Mesendoderm (in vitro differentiated cells): ENCODE results near the gene DYNLT4.
A peak's percentile ranks its signal among the peaks of the same experiment; 100 is the strongest.

Experiments
- DNase-seq: peaks from one replicate; pipeline ENCODE4 v3.0.0; 2013
- H2AK5ac ChIP-seq: 2 replicates; pipeline ENCODE4 v1.6.1; 2013; ENCODE audit warnings: low read length, inconsistent platforms
- H2BK120ac ChIP-seq: 2 replicates; pipeline ENCODE4 v1.6.1; 2013; ENCODE audit warnings: low read depth, mild to moderate bottlenecking, low read length, moderate library complexity, mixed read lengths
- H2BK15ac ChIP-seq: replicated peaks from 2 replicates; pipeline ENCODE4 v1.6.1; 2013; ENCODE audit warnings: low read depth, mild to moderate bottlenecking, moderate library complexity
- H2BK5ac ChIP-seq: 2 replicates; pipeline ENCODE4 v1.6.1; 2013; ENCODE audit warnings: low read length, inconsistent platforms
- H3K18ac ChIP-seq: 2 replicates; pipeline ENCODE4 v1.6.1; 2013; ENCODE audit warnings: mild to moderate bottlenecking, low read length, mixed read lengths
- H3K23ac ChIP-seq: one replicate; pipeline ENCODE4 v1.6.1; 2013; ENCODE audit warnings: low read length
- H3K27ac ChIP-seq: 2 replicates; pipeline ENCODE4 v1.5.1; 2013; ENCODE audit warnings: low read depth, mild to moderate bottlenecking, inconsistent platforms, low read length, moderate library complexity
- H3K27me3 ChIP-seq: 2 replicates; pipeline ENCODE4 v1.6.1; 2013; ENCODE audit warnings: low read length, control low read depth, mild to moderate bottlenecking, inconsistent platforms; ENCODE audit not compliant: insufficient read depth, poor library complexity
- H3K36me3 ChIP-seq: 2 replicates; pipeline ENCODE4 v1.6.1; 2013; ENCODE audit warnings: low read length, inconsistent platforms; ENCODE audit not compliant: control insufficient read depth, insufficient read depth
- H3K4ac ChIP-seq: one replicate; pipeline ENCODE4 v1.6.1; 2013; ENCODE audit warnings: low read depth, mild to moderate bottlenecking, low read length, moderate library complexity
- H3K4me1 ChIP-seq: 2 replicates; pipeline ENCODE4 v1.6.1; 2013; ENCODE audit warnings: low read depth, low read length, inconsistent platforms; ENCODE audit not compliant: control insufficient read depth
- H3K4me2 ChIP-seq: 2 replicates; pipeline ENCODE4 v1.6.1; 2013; ENCODE audit warnings: low read length
- H3K4me3 ChIP-seq: 2 replicates; pipeline ENCODE4 v1.5.1; 2013; ENCODE audit warnings: mild to moderate bottlenecking, low read length
- H3K56ac ChIP-seq: one replicate; pipeline ENCODE4 v1.6.1; 2013; ENCODE audit warnings: low read length
- H3K79me1 ChIP-seq: 2 replicates; pipeline ENCODE4 v1.6.1; 2013; ENCODE audit warnings: low read length, inconsistent platforms
- H3K79me2 ChIP-seq: 2 replicates; pipeline ENCODE4 v1.6.1; 2013; ENCODE audit warnings: mild to moderate bottlenecking, low read length; ENCODE audit not compliant: control insufficient read depth, insufficient read depth
- H3K9ac ChIP-seq: 2 replicates; pipeline ENCODE4 v1.6.1; 2013; ENCODE audit warnings: low read length, inconsistent platforms
- H4K5ac ChIP-seq: one replicate; pipeline ENCODE4 v1.6.1; 2013; ENCODE audit warnings: low read length
- H4K8ac ChIP-seq: one replicate; pipeline ENCODE4 v1.6.1; 2013; ENCODE audit warnings: low read depth, mild to moderate bottlenecking, control low read depth, low read length, moderate library complexity
- WGBS: extraction: QIAGEN DNeasy Blood & Tissue Kit; methylation state at CpG from one replicate; pipeline ENCODE4 v1.1.7; 2013; ENCODE audit warnings: low lambda C conversion rate, missing lambda C conversion rate; ENCODE audit not compliant: insufficient coverage; ENCODE audit errors: extremely low coverage; 5-methylcytosine and 5-hydroxymethylcytosine counted together

The DYNLT4 gene

DNA sequence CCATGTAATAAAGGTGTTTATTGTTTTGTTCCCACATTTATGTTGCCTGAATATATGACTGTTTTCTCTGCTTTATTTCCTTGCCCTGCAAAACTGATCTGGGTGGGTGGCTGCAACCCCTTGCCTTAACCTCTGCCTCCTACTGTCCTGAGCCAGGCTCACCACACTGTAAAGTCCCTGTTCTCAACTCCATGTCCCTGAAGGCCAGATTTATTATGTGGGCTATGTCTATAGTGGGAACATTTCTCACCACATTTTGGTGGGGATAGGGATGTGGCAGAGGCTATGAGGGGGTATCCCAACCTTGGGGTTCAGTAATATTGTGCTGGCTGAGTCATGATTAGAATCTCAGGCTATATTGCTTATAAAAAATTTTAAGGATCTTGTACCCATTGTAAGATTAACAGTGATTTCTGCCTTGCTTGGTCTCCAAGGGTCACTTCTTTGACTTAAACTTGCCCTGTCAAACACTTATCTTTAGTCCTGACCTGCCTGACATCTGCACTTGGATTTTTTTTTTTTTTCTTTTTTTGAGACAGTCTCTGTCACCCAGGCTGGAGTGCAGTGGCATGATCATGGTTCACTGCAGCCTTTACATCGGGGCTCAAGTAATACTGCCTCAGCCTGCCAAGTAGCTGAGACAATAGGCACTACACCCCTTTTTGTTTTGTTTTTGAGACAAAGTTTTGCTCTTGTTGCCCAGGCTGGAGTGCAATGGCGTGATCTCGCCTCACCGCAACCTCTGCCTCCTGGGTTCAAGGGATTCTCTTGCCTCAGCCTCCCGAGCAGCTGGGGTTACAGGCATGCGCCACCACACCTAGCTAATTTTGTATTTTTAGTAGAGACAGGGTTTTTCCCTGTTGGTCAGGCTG lies 28.2 kb downstream of the DYNLT4 start:
- Histone ChIP-seq H3K27me3 (no peaks in the 10 kb centered on the region), H2AK5ac (no peak overlapping the region), H2BK5ac (no peak overlapping the region), H3K79me1 (peaks cover 11% of the 10 kb centered on the region), H3K56ac (no peak overlapping the region), H3K36me3 (peaks cover 14% of the 10 kb centered on the region), H3K18ac (no peak overlapping the region), H3K27ac (no peak overlapping the region), H3K9ac (no peak overlapping the region), H2BK120ac (no peak overlapping the region), H3K4me3 (no peak overlapping the region), H3K4ac (no peak overlapping the region), H3K4me2 (no peak overlapping the region), H3K23ac (no peak overlapping the region), H3K79me2 (peaks cover 30% of the 10 kb centered on the region), H4K5ac (no peak overlapping the region), H4K8ac (no peak overlapping the region), H3K4me1 (peaks cover 6% of the 10 kb centered on the region), H2BK15ac (no peak overlapping the region)
- DNase-seq: no peak
- WGBS: no CpG with 5 or more reads among the region's 6 CpGs

DNA sequence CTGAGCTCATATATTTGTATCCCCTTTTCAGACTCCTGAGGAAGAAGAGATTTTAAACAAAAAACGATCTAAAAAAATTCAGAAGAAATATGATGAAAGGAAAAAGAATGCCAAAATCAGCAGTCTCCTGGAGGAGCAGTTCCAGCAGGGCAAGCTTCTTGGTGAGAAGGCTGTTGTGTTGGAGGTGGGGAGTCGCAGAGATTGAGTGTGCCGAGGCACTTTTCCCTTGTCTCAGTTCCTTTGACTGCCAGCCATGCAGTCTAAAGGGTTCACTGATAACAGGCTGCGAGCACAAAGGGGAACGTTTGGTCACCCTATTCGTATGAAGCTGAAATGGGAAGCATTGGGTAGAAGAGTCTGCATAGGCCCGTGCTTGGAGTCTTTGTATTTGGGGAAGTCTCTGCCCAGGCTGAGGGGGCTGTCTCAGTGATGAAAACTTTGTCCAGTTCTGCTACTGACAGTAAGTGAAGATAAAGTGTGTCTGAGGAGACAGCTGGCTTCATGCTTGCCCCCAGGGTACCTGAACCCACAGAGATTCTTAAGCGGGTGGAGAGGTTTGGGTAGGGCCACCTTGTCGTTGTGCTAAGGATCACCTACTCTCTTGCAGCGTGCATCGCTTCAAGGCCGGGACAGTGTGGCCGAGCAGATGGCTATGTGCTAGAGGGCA lies 29.0 kb downstream of the DYNLT4 start:
- Histone ChIP-seq H3K36me3 (peaks cover 14% of the 10 kb centered on the region), H3K27me3 (no peaks in the 10 kb centered on the region), H2BK15ac (no peak overlapping the region), H3K4me3 (no peak overlapping the region), H3K18ac (no peak overlapping the region), H3K27ac (no peak overlapping the region), H3K79me1 (peaks cover 11% of the 10 kb centered on the region), H3K4me2 (peak overlapping the region; percentile 53), H2BK5ac (no peak overlapping the region), H2AK5ac (no peak overlapping the region), H3K9ac (peak overlapping the region; percentile 100), H3K4ac (no peak overlapping the region), H4K5ac (no peak overlapping the region), H3K79me2 (peaks cover 30% of the 10 kb centered on the region), H3K56ac (no peak overlapping the region), H3K23ac (no peak overlapping the region), H2BK120ac (no peak overlapping the region), H4K8ac (no peak overlapping the region), H3K4me1 (peaks cover 2% of the 10 kb centered on the region)
- WGBS: no CpG with 5 or more reads among the region's 13 CpGs
- DNase-seq: no peak

DNA sequence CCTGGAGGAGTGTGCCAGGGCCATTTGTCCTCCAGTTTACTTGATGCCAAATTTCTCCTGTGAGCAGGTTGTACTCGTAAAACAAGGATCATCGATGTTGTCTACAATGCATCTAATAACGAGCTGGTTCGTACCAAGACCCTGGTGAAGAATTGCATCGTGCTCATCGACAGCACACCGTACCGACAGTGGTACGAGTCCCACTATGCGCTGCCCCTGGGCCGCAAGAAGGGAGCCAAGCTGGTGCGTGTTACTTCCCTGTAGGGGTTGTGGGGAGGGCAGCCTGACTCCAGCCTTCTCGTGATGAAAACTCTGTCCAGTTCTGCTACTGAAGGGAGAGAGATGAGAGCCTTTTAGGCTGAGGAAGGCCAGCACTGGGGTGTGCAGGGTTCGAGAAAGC lies 29.6 kb downstream of the DYNLT4 start:
- H3K9ac ChIP-seq: peak overlapping the region; percentile 100
- H3K79me1 ChIP-seq: peaks cover 11% of the 10 kb centered on the region
- no peak overlapping the region for H2BK120ac ChIP-seq
- no peak overlapping the region for H2AK5ac ChIP-seq
- peaks cover 30% of the 10 kb centered on the region for H3K79me2 ChIP-seq
- H3K18ac ChIP-seq: no peak overlapping the region
- no peak overlapping the region for H3K4ac ChIP-seq
- H4K5ac ChIP-seq: no peak overlapping the region
- peak overlapping the region; percentile 35 for H3K23ac ChIP-seq
- peak overlapping the region; percentile 99 for H3K56ac ChIP-seq
- no peaks in the 10 kb centered on the region for H3K27me3 ChIP-seq
- H2BK5ac ChIP-seq: no peak overlapping the region
- no peak overlapping the region for H3K27ac ChIP-seq
- H3K36me3 ChIP-seq: peaks cover 14% of the 10 kb centered on the region
- peaks cover 2% of the 10 kb centered on the region for H3K4me1 ChIP-seq
- no CpG with 5 or more reads among the region's 14 CpGs for WGBS
- H2BK15ac ChIP-seq: no peak overlapping the region
- H3K4me3 ChIP-seq: peak overlapping the region; percentile 43
- H4K8ac ChIP-seq: no peak overlapping the region
- peak overlapping the region; percentile 53 for H3K4me2 ChIP-seq
- no peak for DNase-seq

DNA sequence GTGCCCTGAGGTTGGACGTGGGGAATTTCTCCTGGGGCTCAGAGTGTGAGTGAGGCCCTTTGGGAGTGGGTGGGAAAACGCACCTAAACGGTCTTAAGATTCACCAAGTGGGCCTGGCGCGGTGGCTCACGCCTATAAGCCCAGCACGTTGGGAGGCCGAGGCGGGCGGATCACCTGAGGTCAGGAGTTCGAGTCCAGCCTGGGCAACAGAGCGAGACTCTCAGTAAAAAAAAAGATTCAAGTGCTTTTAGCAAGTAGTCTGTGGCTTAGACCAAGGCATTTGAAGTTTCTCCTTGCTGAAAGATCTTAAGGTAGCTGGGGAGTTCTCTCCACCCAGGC lies 30.5 kb downstream of the DYNLT4 start:
- Histone ChIP-seq H3K4ac (no peak overlapping the region), H3K36me3 (peaks cover 14% of the 10 kb centered on the region), H2AK5ac (peak overlapping the region; percentile 20), H3K79me2 (peaks cover 30% of the 10 kb centered on the region), H3K79me1 (peaks cover 11% of the 10 kb centered on the region), H4K8ac (no peak overlapping the region), H3K4me3 (peak overlapping the region; percentile 100), H3K4me2 (peak overlapping the region; percentile 53), H2BK15ac (no peak overlapping the region), H3K23ac (peak overlapping the region; percentile 59), H3K27me3 (no peaks in the 10 kb centered on the region), H2BK120ac (no peak overlapping the region), H4K5ac (no peak overlapping the region), H3K9ac (peak overlapping the region; percentile 100), H3K56ac (peak overlapping the region; percentile 99), H3K4me1 (peaks cover 2% of the 10 kb centered on the region), H2BK5ac (no peak overlapping the region), H3K27ac (no peak overlapping the region), H3K18ac (no peak overlapping the region)
- WGBS: no CpG with 5 or more reads among the region's 12 CpGs
- no peak for DNase-seq

DNA sequence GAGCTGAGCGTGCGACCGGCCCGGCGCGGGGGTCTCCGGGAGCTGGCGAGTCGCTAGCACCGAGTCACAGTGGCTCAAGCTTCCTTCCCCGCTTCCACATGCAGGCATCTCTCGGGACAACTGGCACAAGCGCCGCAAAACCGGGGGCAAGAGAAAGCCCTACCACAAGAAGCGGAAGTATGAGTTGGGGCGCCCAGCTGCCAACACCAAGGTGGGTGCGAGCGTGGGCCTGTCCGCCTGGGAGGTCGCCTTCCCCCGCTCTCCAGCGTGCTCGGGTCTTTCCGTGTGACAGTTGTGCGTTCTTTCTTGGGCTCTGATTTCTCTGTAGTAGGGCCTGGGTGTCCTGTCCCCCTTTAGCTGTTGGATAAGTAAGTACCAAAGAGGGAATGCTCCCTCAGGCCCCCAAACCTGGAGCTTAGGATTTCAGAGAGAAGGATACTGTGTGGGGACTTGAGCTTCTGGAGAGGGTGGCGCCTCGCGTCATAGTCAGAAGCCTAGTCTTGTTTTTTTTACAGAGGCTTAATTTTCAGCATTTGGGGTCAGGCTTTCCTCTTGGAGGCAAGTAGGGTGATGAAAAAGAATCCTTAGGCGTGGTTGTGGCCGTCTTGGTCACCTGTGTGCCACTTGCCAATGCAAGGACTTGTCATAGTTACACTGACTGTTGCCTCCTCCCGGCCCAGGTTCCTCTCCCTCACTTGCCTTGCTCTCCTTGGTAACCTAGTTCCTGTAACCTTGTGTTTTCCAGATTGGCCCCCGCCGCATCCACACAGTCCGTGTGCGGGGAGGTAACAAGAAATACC lies 31.0 kb downstream of the DYNLT4 start:
- peak overlapping the region; percentile 47 for H2BK5ac ChIP-seq
- peaks cover 11% of the 10 kb centered on the region for H3K79me1 ChIP-seq
- H3K4me2 ChIP-seq: peak overlapping the region; percentile 53
- no peak overlapping the region for H4K8ac ChIP-seq
- H3K4me1 ChIP-seq: peaks cover 2% of the 10 kb centered on the region
- H3K18ac ChIP-seq: peak overlapping the region; percentile 29
- WGBS: no CpG with 5 or more reads among the region's 36 CpGs
- H3K79me2 ChIP-seq: peaks cover 30% of the 10 kb centered on the region
- no peak overlapping the region for H2BK15ac ChIP-seq
- DNase-seq: peak; percentile 37
- peak overlapping the region; percentile 100 for H3K9ac ChIP-seq
- H3K27ac ChIP-seq: peak overlapping the region; percentile 60
- H3K27me3 ChIP-seq: no peaks in the 10 kb centered on the region
- peak overlapping the region; percentile 94 for H3K23ac ChIP-seq
- no peak overlapping the region for H4K5ac ChIP-seq
- peaks cover 14% of the 10 kb centered on the region for H3K36me3 ChIP-seq
- H2BK120ac ChIP-seq: no peak overlapping the region
- peak overlapping the region; percentile 37 for H2AK5ac ChIP-seq
- H3K4ac ChIP-seq: peak overlapping the region; percentile 76
- H3K4me3 ChIP-seq: peak overlapping the region; percentile 100
- H3K56ac ChIP-seq: peak overlapping the region; percentile 99
